SW 1271 (cell line): ENCODE results near the gene OR1I1.

Source experiments
- DNase-seq, 2 experiments: peaks; one replicate each; lab custom pipeline; 2025; lab: John Stamatoyannopoulos, UW

Gene OR1I1

DNA sequence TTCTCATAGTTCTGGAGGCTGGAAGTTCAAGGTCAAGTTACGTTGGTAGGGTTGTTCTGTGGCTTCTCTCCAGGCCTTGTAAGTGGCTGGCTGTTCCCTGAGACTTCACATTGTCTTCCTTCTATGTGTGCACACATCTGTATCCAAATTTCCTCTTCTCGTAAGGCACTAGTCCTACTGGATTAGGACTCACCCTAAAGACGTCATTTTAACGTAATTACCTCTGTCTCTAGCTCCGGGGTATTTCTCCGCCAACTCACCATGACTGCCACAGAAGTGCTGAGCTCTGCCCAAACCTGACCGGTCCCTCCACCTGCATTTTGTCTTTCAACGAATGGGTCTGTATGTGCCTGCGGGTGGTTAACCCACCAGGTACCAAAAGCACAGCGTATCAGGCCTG lies 16.4 kb downstream of the OR1I1 start:
- DNase-seq: no peak

DNA sequence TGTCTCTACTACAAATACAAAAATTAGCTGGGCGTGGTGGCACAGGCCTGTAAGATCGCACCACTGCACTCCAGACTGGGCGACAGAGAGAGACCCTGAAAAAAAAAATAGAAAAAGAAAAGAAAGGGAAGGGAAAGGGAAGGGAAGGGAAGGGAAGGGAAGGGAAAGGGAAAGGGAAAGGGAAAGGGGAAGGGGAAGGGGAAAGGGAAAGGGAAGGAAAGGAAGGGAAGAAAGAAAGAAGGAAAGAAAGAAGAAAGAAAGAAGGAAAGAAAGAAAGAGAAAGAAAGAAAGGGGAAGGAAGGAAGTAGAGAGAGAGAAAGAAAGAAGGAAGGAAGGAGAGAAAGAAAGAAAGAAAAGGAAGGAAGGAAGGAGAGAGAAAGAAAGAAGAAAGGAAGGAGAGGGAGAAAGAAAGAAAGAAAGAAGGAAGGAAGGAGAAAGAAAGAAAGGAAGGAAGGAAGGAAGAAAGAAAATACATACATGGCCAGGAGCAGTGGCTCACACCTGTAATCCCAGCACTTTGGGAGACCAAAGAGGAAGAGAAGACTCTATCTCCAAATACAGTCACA lies 17.1 kb downstream of the OR1I1 start:
- DNase-seq: no peak

DNA sequence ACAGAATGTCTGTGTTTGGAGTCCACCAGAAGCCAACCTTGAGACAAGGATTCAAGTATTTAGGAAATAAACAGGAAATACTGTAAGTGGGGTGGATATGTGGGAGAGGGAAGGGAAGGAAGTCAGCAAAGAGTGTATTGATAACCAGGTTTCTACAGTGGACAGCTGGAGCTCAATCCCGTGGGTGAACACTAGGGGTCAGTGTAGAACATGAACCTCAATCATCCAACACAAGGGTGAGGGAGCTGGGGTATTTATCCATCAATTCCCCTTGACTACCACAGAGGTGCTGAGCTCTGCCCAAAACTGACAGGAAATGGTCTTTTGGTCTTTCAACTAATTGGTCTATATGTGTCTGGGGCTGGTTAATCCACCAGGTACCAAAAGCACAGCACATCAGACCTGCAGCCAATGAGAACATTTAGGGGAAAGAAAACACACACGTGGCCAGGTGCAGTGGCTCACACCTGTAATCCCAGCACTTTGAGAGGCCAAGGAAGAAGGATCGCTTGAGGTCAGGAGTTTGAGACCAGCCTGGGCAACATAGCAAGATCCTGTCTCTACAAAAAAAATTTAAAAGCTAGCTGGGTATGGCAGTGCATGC lies 19.6 kb downstream of the OR1I1 start:
- DNase-seq: peak in 1 of 2 experiments; percentile 19

DNA sequence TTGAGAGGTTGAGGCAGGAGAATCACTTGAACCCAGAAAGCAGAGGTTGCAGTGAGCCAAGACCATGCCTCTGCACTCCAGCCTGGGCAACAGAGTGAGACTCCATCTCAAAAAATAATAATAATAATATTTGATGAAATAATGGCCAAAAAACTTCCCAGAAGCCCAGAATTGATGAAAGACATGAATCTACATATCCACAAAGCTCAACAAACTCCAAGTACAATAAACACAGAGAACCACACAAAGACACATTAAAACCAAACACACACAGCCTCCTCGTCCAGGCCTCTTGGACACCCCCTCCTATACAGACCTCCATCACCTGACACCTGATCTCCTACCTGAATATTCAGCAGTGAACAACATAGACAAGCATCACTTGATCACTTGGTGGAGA lies 22.0 kb downstream of the OR1I1 start:
- DNase-seq: no peak

DNA sequence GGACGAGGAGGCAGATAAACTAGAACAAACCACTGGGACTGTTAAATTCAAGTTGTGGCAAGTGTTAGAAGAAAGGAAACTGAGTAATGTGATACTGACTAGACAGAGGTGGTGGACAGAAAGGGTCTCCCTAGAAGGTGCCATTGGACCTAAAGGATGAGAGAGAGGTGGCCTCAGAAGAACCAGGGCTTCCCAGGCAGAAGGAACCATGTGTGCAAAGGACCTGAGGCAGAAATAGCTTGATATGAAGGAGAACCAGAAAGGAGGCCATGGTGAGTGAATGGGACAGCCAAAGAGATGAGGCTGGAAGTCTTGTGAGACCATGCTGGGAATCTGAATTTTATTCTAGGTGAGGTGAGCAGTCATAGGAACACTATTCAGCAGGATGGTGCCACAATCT lies 22.4 kb downstream of the OR1I1 start:
- DNase-seq: no peak

DNA sequence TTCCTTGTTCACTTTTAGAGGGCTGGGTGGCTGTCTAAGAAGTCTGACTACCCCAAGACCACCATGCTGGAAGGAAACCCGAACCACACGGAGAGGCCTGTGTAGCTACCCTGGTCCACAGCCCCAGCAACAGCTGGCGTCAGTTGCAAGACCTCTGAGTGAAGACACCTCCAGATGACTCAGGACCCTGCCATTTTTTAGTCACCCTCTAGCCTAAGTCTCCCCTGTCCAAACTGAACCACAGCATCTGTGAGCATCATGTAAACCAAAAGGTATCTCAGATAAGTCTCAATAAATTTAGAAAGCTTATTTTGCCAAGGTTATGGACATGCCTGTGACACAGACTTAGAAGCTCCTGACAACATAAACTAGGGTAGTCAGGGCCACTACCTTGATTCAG lies 23.0 kb downstream of the OR1I1 start:
- DNase-seq: no peak

DNA sequence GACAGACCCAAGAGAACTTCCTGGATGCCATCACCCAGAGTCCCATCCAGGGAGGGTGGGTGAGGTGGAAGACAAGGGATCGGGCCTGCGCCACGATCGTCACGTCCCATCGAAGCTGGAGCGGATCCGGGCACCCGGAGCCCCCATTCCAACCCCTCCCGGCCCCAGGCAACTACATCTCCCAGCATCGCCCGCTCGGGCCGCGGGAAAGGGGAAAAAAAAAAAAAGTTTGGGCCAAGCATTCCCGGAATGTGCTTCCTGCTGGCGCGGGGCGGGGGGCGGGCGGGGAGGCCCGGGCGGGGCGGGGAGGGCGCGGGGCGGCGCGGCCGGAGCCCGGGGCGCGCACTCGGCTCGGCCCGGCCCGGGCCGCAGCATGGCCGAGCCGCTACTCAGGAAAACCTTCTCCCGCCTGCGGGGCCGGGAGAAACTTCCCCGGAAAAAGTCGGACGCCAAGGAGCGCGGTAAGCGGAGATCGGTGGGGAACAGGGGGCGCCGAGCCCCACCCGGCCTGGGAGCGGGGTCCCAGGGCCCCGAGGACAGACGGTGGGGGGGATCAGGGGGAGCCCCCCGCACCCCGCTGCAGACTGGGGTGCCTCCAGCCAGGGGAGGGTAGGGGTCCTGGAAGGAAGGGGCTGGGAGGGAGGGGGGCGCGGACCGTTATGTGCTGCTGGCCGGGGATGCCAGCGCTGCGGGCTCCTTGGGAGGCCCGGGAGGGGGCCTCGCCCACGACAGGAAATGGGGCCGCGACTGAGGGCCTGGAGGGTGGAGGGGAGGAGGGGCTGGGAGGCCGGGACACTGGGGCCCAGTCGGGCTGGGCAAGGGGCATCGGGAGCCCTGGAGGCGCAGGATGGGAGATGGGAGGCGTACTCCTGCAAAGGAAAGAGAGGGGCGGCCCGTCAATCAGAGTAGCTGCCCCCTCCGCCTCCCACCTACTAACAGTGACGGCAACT lies 25.3 kb downstream of the OR1I1 start, which contains the start of gene SYDE1:
Gene SYDE1, plus strand, starts transcription at position 341 of the 950 bp plus-strand sequence. Its CDS starts 33 bp downstream, at position 374.
- peak in 1 of 2 experiments; percentile 60 for DNase-seq

DNA sequence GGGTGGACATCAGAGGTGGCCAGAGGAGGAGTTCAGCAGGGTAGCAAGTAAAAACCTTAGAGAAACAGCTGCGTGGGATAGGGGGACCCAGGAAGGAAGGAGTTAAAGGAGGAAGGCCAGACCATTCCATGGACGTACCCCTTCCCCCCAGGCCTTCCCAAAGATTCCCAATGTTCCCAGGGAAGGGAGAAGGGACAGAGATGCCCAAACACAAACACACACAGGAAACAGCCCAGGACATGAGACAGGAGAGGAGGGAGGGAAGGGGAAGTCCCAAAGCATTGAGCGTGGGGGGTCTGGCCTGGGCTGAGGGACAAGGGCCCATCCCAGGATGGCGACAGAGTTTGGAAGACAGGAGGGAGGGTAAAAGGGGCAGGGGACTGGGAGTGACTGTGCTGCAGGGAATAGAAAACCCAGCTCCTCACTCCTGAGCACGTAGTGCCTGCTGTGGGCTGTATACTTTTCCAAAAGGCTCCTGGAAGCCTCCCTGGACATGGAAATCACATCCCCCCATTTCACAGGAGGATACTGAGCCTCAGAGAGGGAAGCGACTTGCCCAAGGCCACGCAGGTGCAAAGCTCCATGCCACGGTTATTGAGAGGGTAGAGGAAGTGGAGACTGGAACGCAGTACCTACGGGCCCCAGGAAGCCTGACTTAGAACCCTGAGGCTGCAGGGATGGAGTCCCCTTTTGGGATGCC lies 26.3 kb downstream of the OR1I1 start:
- no peak for DNase-seq

DNA sequence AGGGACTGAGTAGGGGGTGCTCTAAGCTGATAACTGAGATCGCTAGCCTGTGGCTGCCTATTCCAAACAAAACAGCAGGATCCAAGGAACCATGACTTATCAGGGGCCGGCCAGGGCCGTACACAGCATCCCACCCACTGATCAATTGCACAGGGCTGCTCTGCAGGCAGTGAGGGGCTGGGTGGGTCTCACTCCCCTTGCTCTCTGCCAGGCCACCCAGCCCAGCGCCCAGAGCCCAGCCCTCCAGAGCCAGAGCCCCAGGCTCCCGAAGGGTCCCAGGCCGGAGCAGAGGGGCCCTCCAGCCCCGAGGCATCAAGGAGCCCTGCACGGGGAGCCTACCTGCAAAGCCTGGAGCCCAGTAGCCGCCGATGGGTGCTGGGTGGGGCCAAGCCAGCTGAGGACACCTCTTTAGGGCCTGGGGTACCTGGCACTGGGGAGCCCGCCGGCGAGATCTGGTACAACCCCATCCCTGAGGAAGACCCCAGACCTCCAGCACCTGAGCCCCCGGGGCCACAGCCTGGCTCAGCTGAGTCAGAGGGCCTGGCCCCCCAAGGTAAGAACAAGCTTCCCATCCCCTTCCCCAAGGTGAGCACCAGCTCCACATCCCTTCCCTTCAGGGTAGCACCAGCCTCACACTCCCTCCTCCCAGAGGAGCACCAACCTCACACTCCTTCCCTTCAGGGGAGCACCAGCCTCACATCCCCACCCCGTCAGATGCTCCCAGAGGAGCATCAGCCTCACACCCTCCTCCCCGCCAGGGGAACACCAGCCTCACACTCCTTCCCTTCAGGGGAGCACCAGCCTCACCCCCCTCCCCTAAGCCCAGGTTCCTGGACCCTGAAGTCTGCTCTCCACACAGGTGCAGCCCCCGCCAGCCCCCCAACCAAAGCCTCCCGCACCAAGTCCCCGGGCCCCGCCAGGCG lies 27.1 kb downstream of the OR1I1 start:
- no peak for DNase-seq

DNA sequence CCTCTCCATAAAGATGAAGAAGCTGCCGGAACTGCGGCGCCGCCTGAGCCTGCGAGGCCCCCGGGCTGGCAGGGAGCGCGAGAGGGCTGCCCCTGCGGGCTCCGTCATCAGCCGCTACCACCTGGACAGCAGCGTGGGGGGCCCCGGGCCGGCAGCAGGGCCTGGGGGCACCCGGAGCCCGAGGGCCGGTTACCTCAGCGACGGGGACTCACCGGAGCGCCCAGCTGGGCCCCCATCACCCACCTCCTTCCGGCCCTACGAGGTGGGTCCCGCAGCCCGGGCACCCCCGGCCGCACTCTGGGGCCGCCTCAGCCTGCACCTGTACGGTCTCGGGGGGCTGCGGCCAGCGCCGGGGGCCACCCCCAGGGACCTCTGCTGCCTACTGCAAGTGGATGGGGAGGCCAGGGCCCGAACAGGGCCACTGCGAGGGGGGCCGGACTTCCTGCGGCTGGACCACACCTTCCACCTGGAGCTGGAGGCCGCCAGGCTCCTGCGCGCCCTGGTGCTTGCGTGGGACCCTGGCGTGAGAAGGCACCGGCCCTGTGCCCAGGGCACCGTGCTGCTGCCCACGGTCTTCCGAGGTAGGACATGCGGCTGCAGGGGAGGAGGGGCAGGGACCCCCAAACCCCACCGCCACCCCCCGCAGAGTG lies 27.9 kb downstream of the OR1I1 start:
- DNase-seq: no peak

DNA sequence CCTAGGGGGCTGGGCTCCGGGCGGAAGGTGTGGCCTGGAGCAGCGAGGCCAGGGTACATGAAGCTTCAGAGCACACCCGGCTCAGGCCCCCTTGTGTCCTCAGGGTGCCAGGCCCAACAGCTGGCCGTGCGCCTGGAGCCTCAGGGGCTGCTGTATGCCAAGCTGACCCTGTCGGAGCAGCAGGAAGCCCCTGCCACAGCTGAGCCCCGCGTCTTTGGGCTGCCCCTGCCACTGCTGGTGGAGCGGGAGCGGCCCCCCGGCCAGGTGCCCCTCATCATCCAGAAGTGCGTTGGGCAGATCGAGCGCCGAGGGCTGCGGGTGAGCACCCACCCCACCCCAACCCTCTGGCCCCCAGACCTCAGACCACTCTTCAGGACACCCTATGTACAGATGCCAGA lies 28.4 kb downstream of the OR1I1 start:
- no peak for DNase-seq

DNA sequence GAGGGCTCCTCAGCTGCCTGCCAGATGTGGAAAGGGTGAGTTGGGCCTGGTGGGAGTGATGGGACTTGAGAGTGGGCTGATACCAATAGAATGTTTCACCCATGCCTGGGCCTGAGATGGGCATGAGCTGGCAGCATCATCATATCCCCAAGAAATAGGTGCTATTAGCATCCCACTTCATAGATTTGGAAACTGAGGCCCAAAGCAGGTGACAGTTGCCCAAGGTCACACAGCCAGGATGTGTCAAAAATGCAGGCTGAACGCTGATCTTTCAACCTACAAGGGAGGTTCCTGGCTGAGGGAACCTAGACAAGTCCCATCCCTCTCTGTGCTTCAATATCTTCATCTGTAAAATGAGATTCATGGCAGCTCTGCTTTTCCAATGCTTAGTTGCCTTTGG lies 29.7 kb downstream of the OR1I1 start:
- DNase-seq: no peak

DNA sequence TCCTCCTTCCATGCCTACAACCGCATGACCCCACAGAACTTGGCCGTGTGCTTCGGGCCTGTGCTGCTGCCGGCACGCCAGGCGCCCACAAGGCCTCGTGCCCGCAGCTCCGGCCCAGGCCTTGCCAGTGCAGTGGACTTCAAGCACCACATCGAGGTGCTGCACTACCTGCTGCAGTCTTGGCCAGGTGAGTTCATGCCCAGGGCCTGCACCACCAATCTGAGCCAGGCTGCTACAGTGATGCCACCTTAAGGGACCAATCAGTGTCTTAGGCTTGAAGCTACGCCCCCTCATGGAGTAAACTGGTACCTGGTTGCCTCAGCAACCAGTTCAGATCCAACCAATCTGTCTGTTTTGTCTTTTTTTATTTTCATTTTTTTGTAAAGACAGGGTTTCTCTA lies 30.4 kb downstream of the OR1I1 start:
- DNase-seq: no peak

DNA sequence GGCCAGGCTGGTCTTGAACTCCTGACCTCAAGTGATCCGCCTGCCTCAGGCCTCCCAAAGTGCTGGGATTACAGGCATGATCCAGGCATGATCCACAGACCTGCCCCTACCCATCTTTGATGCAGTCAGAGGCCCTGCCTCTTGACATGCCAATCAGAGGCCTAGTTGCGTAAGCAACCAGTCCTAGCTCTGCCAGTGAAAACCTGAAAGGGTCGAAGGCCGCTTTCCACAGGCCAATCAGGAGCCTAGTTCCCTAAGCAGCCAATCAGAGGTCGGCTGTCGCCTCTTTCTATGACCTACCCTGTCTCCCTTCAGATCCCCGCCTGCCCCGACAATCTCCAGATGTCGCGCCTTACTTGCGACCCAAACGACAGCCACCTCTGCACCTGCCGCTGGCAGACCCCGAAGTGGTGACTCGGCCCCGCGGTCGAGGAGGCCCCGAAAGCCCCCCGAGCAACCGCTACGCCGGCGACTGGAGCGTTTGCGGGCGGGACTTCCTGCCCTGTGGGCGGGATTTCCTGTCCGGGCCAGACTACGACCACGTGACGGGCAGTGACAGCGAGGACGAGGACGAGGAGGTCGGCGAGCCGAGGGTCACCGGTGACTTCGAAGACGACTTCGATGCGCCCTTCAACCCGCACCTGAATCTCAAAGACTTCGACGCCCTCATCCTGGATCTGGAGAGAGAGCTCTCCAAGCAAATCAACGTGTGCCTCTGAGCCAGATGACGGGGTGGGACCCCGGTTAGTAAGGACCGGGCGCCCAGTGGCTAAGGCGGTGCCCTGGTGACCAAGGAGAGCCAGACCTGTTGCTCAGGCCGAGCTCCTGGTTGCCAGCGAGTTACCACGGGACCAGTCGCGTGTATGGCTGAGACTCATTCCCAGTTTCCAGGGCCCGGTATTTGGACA lies 31.5 kb downstream of the OR1I1 start:
- DNase-seq: no peak

DNA sequence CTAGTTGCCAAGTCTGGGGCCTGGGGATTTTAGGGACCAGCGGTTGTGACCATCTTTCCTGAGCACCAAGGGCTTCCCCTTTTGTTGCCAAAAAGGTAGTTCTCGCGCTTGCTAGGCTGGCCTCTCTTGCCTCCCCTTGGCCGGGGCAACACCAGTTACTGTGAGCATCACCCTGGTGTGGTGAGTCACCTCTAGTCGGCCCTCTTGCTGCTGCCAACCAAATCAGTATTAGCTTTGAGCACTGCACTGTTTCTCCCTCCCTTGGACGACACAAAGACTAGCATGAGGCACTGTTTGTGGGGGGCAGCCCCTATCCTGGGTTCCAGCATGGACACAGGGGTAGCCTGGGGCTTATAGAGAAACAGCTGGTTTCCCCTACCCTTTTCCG lies 32.1 kb downstream of the OR1I1 start:
- DNase-seq: peak in 1 of 2 experiments; percentile 11

DNA sequence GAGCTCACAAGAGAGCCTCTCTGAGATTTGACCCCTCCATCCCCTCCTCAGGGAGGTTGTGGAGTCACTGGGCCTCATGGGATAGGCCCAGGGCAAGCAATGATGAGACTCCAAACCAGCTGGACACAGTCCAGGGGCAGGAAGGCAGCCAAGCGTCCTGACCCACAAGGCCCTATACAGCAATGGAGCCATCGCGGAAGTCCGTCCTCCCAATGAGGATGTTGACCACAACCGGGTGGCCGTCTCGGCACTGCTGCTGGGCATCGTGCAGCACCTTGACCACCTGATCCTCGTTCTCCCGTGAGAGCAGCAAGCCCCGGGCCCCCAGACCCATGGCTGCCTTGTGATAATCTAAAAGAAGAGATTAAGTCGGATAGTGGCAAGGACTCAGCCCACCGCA lies 33.1 kb downstream of the OR1I1 start:
- DNase-seq: no peak

DNA sequence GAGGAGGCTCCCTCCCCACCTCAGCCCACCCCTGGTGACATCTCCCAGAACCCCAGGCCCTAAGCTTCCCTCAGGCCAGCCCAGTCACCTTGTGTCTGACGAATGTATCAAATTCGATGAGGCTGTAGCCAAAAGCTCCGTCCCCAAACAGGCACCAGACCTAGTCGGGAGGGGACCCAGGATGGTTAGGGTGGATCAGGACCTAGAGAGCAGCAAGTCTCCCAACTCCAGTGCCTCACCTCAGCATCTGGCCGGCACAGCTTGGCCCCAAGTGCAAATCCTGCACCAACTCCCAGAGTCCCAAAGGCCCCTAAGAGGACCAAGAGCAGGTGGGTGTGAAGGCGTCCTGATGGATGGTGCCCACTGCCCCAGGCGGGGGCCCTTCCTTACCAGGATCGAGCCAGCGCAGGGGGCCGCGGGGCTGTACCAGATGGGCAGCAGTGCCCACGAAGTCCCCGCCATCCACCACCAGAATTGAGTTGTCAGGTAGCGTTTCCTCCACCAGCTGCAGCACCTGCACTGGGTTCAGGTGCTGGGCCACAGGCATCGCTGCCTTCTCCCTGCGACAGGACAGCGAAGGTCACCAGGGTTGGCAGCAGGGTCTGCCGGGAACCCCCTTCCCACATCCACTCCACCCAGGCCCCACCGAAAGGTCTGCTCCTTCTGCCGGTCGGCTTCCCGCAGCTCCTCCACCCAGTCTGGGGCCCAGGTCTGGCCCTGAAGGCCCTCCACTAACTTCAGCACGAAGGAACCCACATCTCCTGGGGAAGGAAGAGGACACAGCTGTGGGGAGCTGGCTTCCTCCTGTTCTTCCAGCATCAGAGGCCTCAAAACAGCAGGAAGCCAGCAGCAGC lies 34.0 kb downstream of the OR1I1 start:
- DNase-seq: no peak

DNA sequence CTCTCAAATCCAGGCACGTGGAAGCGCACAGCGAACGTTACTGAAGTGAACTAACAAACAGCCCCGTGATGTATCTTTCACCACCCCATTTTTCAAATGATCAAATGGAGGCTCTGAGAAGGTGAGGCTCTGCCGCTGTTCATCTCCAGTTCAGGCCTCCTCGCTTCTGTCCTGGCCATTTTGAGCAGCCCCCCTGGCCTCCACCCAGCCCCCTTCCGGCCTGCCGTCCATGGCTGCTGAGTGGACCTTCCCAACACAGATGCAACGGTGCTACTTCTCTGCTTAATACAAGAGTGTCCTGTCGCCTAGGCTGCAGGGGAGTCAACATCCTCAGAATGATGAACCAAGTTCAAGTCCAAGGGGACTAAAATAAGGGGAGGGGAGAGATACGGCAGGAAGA lies 34.8 kb downstream of the OR1I1 start:
- no peak for DNase-seq

DNA sequence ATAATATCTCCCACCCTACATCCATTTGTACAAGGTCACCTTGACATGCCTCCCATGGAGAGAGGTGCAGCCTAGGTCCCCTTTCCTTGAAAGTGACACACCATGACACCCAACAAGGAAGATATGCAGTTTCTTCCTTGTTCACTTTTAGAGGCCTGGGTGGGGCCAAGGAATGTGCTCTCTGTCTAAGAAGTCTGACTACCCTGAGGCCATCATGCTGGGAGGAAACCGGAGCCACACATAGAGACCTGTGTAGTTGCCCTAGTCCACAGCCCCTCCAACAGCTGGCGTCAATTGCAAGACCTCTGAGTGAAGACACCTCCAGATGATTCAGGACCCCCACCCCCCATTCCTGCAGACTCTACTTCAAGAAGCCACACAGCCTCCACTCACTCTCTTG lies 36.2 kb downstream of the OR1I1 start:
- no peak for DNase-seq
